A673 (cell line): ENCODE data around the gene QKI.

Experiments
- CTCF ChIP-seq: fragments of 300-800, 200-600 bp; sonication (generic); conservative IDR thresholded peaks from 2 replicates; pipeline ENCODE4 v1.5.1; 2017; ENCODE audit warnings: low read depth, mild to moderate bottlenecking, antibody characterized with exemption, low read length, moderate library complexity, mixed read lengths
- EZH2 ChIP-seq: fragments of 200-600 bp; sonication (generic); IDR thresholded peaks from 2 replicates; pipeline ENCODE4 v1.6.1; 2017; ENCODE audit warnings: borderline replicate concordance, low read depth, mild to moderate bottlenecking, mixed read lengths, antibody characterized with exemption, low read length; ENCODE audit not compliant: poor library complexity, severe bottlenecking

DNA sequence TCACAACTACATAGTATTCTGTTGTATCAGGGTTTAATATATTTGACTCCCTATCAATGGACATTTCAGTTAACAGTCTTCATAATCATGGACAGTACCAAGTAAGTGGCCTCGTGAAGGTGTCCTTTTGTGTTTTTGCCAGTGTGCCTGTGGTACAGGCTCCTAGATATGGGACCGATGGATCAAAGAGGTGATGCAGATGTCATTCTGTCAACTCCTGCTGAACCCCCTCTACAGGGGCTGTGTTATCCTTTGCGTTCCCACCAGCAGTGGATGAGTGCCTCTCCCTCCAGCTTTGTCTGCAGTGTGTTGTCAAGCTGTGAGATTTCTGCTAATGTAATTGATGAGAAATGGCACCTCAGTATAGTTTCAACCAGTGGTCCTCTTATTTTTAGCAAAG is 210.7 kb downstream of the QKI start:
- TF ChIP-seq CTCF (no peak), EZH2 (no peak)
